Subcutaneous abdominal adipose tissue (tissue), 5 donors: ENCODE measurements around the gene CNTFR.
A peak's percentile ranks its signal among the peaks of the same experiment; 100 is the strongest.

ENCODE experiments used
- H3K27ac ChIP-seq: one replicate; pipeline ENCODE4 v1.7.0; 2013; ENCODE audit warnings: low read depth, mild to moderate bottlenecking, inconsistent platforms, low read length, moderate library complexity
- H3K27me3 ChIP-seq, 5 donors: one replicate each; pipeline ENCODE4 v1.7.0; 2013; ENCODE audit warnings: low read length in 5 of 5, inconsistent platforms in 1 of 5; ENCODE audit not compliant: control insufficient read depth in 5 of 5, insufficient read depth in 4 of 5
- H3K36me3 ChIP-seq, 5 donors: one replicate each; pipeline ENCODE4 v1.7.0; 2013; ENCODE audit warnings: low read length in 5 of 5; ENCODE audit not compliant: control insufficient read depth in 5 of 5, insufficient read depth in 5 of 5
- H3K4me1 ChIP-seq, 5 donors: one replicate each; pipeline ENCODE4 v1.7.0; 2013; ENCODE audit warnings: low read length in 5 of 5, mild to moderate bottlenecking in 3 of 5, moderate library complexity in 1 of 5; ENCODE audit not compliant: control insufficient read depth in 5 of 5, insufficient read depth in 5 of 5
- H3K4me3 ChIP-seq, 5 donors: one replicate each; pipeline ENCODE4 v1.7.0; 2013; ENCODE audit warnings: low read length in 5 of 5, low read depth in 1 of 5
- H3K9ac ChIP-seq, 5 donors: one replicate each; pipeline ENCODE4 v1.7.0; 2013; ENCODE audit warnings: low read length in 5 of 5, mild to moderate bottlenecking in 4 of 5, moderate library complexity in 3 of 5
- H3K9me3 ChIP-seq, 5 donors: one replicate each; pipeline ENCODE4 v1.7.0; 2013; ENCODE audit warnings: low read length in 5 of 5; ENCODE audit not compliant: control insufficient read depth in 5 of 5
- donor health status: healthy.
- donor health status: healthy.
- donor health status: healthy.
- donor health status: healthy.
- donor health status: healthy.

The CNTFR gene

GRCh38 chr9:34588671-34589635, 571 bp downstream of the CNTFR start:
- Histone ChIP-seq H3K27ac (peak overlapping the region; percentile 61), H3K4me1 (peaks cover 4 to 89% (median 80%) of the 10 kb centered on the region in 5 donors), H3K9me3 (no peaks in the 10 kb centered on the region), H3K36me3 (no peaks in the 10 kb centered on the region), H3K4me3 (peak overlapping the region; percentile 60 to 82 (median 71)), H3K9ac (peak overlapping the region in 4 of 5 donors; percentile 33 to 69 (median 44)), H3K27me3 (peaks cover 0 to 28% (median 23%) of the 10 kb centered on the region in 5 donors)

DNA sequence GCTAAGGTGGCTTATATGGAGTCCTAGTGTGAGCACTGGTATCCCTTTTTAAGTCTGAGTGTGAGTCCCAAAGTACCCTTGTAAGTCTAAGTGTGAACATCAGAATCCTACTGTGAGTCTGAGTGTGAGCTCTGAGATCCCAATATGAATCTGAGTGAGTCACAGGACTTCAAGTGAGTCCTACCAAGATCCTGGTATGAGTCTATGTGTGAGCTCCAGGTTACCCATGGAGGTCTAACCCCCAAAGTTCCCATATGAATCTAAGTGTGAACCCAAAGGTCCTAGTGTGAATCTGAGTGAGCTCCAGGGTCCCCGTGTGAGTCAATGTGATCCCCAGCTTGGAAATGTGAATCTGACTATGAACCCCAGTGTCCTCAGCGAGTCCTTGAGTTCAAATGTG, 2.3 kb downstream of the CNTFR start:
- no peak overlapping the region for H3K27ac ChIP-seq
- H3K4me1 ChIP-seq: peaks cover 4 to 83% (median 67%) of the 10 kb centered on the region in 5 donors
- H3K9ac ChIP-seq: no peak overlapping the region
- H3K4me3 ChIP-seq: peak overlapping the region in 2 of 5 donors; percentile 9 to 82
- no peaks in the 10 kb centered on the region for H3K9me3 ChIP-seq
- no peaks in the 10 kb centered on the region for H3K36me3 ChIP-seq
- H3K27me3 ChIP-seq: peaks cover 0 to 21% (median 19%) of the 10 kb centered on the region in 5 donors

DNA sequence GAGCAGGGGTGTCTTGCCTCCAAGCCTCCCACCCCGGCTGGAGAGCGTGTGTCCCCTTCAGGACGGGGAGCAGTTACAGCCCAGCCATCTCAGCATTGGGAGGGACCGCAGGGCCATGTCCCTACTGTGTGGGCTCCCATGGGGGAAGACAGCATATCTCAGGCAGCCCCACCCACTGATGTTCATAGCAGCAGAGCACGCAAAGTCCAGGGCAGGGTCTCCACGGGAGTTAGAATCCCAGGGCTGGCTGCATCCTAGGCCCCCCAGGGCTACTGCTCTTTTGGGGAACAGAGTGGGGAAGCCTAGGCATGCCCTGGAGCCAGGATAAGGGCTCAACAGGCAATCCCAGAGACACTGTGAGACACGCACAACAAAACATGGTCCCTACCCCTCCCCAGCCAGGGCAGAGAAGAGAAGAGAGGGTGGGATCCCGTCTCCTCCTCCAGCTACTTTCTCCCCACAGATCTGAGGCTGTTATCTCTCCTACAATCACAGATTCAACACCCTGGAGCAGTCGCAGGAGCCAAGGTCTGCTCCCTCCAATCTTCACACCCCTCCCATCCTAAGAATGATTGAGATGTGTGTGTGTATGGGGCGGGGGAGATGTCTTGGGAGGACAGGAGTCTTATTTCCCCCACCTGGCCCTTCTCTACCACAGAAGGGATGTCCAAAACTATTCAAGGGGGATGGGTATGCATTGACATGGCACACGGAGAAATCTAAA, 3.4 kb downstream of the CNTFR start:
- Histone ChIP-seq H3K27me3 (peaks cover 0 to 21% (median 19%) of the 10 kb centered on the region in 5 donors), H3K27ac (no peak overlapping the region), H3K36me3 (no peaks in the 10 kb centered on the region), H3K9me3 (no peaks in the 10 kb centered on the region), H3K4me3 (no peak overlapping the region), H3K9ac (no peak overlapping the region), H3K4me1 (peaks cover 4 to 71% (median 58%) of the 10 kb centered on the region in 5 donors)

GRCh38 chr9:34584970-34585369, 4.6 kb downstream of the CNTFR start:
- Histone ChIP-seq H3K4me3 (no peak overlapping the region), H3K27me3 (peaks cover 0 to 23% (median 19%) of the 10 kb centered on the region in 5 donors)

DNA sequence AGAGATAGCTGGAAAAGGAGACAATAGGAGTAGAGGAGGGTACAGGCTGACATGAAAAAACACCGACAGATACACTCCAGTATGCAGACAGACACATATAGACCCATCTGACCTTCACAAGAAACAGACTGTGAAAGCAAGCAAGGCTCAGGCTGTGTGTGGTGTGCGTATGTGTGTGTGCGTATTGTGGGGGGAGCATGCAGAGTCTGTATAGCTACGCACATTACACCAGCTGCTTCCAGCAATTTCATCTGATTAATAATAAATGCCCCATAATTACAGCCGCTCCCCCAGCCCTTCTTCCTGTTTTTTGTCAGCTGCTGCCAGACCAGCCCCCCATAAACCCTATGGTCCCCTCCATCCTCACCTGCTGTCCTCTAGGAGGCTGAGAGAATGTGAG, 6.7 kb downstream of the CNTFR start:
- no peak overlapping the region for H3K27ac ChIP-seq
- no peaks in the 10 kb centered on the region for H3K9me3 ChIP-seq
- no peak overlapping the region for H3K9ac ChIP-seq
- no peak overlapping the region for H3K4me3 ChIP-seq
- peaks cover 0 to 30% (median 16%) of the 10 kb centered on the region in 5 donors for H3K27me3 ChIP-seq
- peaks cover 0 to 58% (median 38%) of the 10 kb centered on the region in 5 donors for H3K4me1 ChIP-seq
- H3K36me3 ChIP-seq: peaks cover 0 to 5% (median 2%) of the 10 kb centered on the region in 5 donors

More at GRCh38 chr9:34584970-34585369, 4.6 kb downstream of the CNTFR start:
- Histone ChIP-seq H3K9me3 (no peaks in the 10 kb centered on the region), H3K4me1 (peaks cover 4 to 60% (median 46%) of the 10 kb centered on the region in 5 donors), H3K36me3 (peaks cover 0 to 5% (median 2%) of the 10 kb centered on the region in 5 donors), H3K9ac (no peak overlapping the region), H3K27ac (no peak overlapping the region)

- Histone ChIP-seq H3K27me3 (peaks cover 0 to 35% (median 16%) of the 10 kb centered on the region in 5 donors), H3K27ac (no peak overlapping the region), H3K36me3 (peaks cover 0 to 8% (median 5%) of the 10 kb centered on the region in 5 donors), H3K4me1 (peaks cover 0 to 43% (median 25%) of the 10 kb centered on the region in 5 donors), H3K4me3 (no peak overlapping the region), H3K9me3 (no peaks in the 10 kb centered on the region), H3K9ac (peak overlapping the region in 1 of 5 donors; percentile 2)
These were observed 8.2 kb downstream of the CNTFR start for GRCh38 chr9:34581318-34581717.

GRCh38 chr9:34580358-34580757, 9.2 kb downstream of the CNTFR start:
- H3K4me1 ChIP-seq: peaks cover 0 to 33% (median 15%) of the 10 kb centered on the region in 5 donors
- H3K9ac ChIP-seq: peak overlapping the region in 2 of 5 donors; percentile 5 to 34
- peaks cover 0 to 8% (median 6%) of the 10 kb centered on the region in 5 donors for H3K36me3 ChIP-seq
- no peak overlapping the region for H3K4me3 ChIP-seq
- no peaks in the 10 kb centered on the region for H3K9me3 ChIP-seq
- H3K27me3 ChIP-seq: peaks cover 0 to 29% (median 13%) of the 10 kb centered on the region in 5 donors
- H3K27ac ChIP-seq: no peak overlapping the region

DNA sequence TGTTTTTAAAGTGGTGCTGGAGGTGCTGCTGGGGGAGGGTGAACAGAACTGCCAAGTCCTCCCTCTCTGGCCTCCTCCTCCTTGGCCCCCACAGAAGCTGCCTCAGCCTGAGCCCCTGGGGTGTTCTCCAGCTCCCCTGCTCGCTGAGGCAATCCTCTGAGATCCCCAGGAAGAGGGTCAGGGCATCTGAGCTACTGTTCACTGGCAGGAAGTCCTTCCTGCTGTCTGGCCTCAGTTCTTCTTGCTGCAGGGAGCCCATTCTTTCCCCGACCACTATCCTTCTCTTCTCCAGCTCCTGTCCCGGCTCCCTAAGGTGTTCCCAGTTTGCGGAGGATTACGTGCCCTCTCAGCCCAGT, 9.7 kb downstream of the CNTFR start:
- Histone ChIP-seq H3K9ac (peak overlapping the region in 1 of 5 donors; percentile 34), H3K4me1 (peaks cover 0 to 28% (median 13%) of the 10 kb centered on the region in 5 donors), H3K27ac (no peak overlapping the region), H3K27me3 (peaks cover 0 to 25% (median 13%) of the 10 kb centered on the region in 5 donors), H3K9me3 (no peaks in the 10 kb centered on the region), H3K36me3 (peaks cover 0 to 10% (median 6%) of the 10 kb centered on the region in 5 donors), H3K4me3 (no peak overlapping the region)

GRCh38 chr9:34579104-34579807, 10.3 kb downstream of the CNTFR start:
- H3K36me3 ChIP-seq: peaks cover 0 to 13% (median 6%) of the 10 kb centered on the region in 5 donors
- H3K9ac ChIP-seq: no peak overlapping the region
- H3K27ac ChIP-seq: no peak overlapping the region
- H3K9me3 ChIP-seq: no peaks in the 10 kb centered on the region
- H3K4me3 ChIP-seq: no peak overlapping the region
- peaks cover 0 to 25% (median 13%) of the 10 kb centered on the region in 5 donors for H3K27me3 ChIP-seq
- peaks cover 0 to 25% (median 11%) of the 10 kb centered on the region in 5 donors for H3K4me1 ChIP-seq
